Measurements from ENCODE around the gene PIK3R2. TPM values are rescaled to one million over a fixed set of nuclear protein-coding genes. Genes with fewer than 3 reads are reported as not detected.

The PIK3R2 gene
- polyA plus RNA-seq, 1 donor from 2014 or later, result 14.8 TPM

DNA sequence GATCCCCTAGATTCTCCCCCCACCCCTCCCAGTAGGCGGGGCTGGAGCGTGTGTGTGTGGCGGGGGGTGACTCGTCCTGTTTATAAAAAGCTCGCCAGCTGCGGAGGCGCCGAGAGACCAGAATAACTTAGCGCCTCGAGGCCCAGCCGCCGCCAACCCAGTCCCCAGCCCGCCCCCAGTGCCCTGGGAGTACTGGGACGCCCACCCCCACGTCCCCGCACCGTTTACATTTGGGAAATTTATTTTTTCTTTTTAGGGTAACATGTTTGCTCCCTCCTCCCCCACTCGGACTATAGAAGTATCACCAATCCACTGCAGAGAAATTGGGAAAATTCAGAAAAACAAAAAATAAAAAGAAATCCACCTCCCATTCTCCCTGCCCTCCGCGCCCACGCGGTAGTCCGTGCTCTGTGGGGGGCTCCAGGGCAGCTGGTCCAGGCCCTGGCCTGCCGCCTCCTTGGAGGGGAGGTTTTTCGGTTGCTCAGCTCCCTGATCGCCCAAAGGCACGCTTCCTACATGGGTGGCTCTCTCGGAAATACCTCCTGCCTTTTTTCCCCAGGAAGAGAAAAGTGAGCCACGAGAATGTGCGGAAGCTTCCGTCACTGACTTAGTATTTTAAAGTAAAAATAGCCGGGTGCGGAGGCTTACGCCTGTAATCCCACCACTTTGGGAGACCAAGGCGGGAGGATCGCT is 52.4 kb downstream of the PIK3R2 start:
- H3K36me3 ChIP-seq (ENCODE audit: insufficient read depth, low read length), result no peaks in the 10 kb centered on the region
- H3K4me3 ChIP-seq (ENCODE audit: low read length), result peak overlapping the region; percentile 92
- peak overlapping the region; percentile 86 for H3K9ac ChIP-seq (ENCODE audit: low read length)
- H3K9me3 ChIP-seq (ENCODE audit: low read length), result no peaks in the 10 kb centered on the region
- peak; percentile 17 for TF ChIP-seq TAF1 (IDR thresholded peaks at IDR 0.05; ENCODE audit: low read depth)
- no peak for TF ChIP-seq EP300 (conservative IDR thresholded peaks at IDR 0.05; ENCODE audit: poor library complexity, severe bottlenecking)
- H3K79me2 ChIP-seq (replicated peaks; ENCODE audit: insufficient read depth, low read length), result peaks cover 16% of the 10 kb centered on the region
- peaks cover 3% of the 10 kb centered on the region for H3F3A ChIP-seq (ENCODE audit: insufficient read depth, low read length, poor library complexity, severe bottlenecking)
- no peaks in the 10 kb centered on the region for H3K27me3 ChIP-seq (ENCODE audit: insufficient read depth, low read depth, low read length)
- H4K20me1 ChIP-seq (ENCODE audit: insufficient read depth), result no peaks in the 10 kb centered on the region
- peak overlapping the region; percentile 64 for H3K4me2 ChIP-seq (ENCODE audit: low read length)
- peak overlapping the region; percentile 94 for H3K27ac ChIP-seq (ENCODE audit: low read length)
- H2AFZ ChIP-seq (ENCODE audit: low read depth, low read length), result no peak overlapping the region
- H3K9me2 ChIP-seq (ENCODE audit: insufficient read depth, low read length), result no peaks in the 10 kb centered on the region

DNA sequence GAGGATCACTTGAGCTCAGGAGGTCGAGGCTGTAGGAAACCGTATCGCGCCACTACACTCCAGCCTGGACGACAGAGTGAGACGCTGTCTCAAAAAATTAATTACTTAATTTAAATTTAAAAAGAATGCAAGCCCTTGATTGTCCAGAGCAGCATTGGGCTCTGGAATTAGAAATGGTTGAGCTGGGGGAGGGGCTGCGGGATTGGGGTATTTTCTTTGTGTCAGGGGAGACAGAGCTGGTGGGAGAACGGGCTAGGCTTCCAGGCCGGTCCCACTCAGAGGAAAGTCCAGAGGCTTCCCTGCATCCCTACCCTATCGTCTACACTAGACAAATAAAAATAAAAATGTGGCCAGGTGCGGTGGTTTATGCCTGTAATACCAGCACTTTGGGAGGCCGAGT is 53.1 kb downstream of the PIK3R2 start:
- Histone ChIP-seq H3K9ac (ENCODE audit: low read length) (no peak overlapping the region), H3K27me3 (ENCODE audit: insufficient read depth, low read depth, low read length) (no peaks in the 10 kb centered on the region), H4K20me1 (ENCODE audit: insufficient read depth) (no peaks in the 10 kb centered on the region), H3K36me3 (ENCODE audit: insufficient read depth, low read length) (no peaks in the 10 kb centered on the region), H3K79me2 (replicated peaks; ENCODE audit: insufficient read depth, low read length) (peaks cover 16% of the 10 kb centered on the region), H3F3A (ENCODE audit: insufficient read depth, low read length, poor library complexity, severe bottlenecking) (peaks cover 3% of the 10 kb centered on the region), H3K4me3 (ENCODE audit: low read length) (no peak overlapping the region), H3K9me2 (ENCODE audit: insufficient read depth, low read length) (no peaks in the 10 kb centered on the region), H3K27ac (ENCODE audit: low read length) (no peak overlapping the region), H3K4me2 (ENCODE audit: low read length) (no peak overlapping the region), H2AFZ (ENCODE audit: low read depth, low read length) (no peak overlapping the region), H3K9me3 (ENCODE audit: low read length) (no peaks in the 10 kb centered on the region)
- TF ChIP-seq RAD21 (conservative IDR thresholded peaks at IDR 0.05) (no peak), SMC3 (conservative IDR thresholded peaks at IDR 0.05; ENCODE audit: poor library complexity) (no peak), EZH2 (IDR thresholded peaks at IDR 0.05; ENCODE audit: borderline replicate concordance, insufficient read depth, low read length, poor library complexity, severe bottlenecking) (no peak), TAF1 (IDR thresholded peaks at IDR 0.05; ENCODE audit: low read depth) (no peak), EP300 (conservative IDR thresholded peaks at IDR 0.05; ENCODE audit: poor library complexity, severe bottlenecking) (no peak), MXI1 (conservative IDR thresholded peaks at IDR 0.05; ENCODE audit: poor library complexity, severe bottlenecking) (no peak), POLR2AphosphoS5 (IDR thresholded peaks at IDR 0.05) (no peak)
- TF ChIP-seq, protein P1, sequence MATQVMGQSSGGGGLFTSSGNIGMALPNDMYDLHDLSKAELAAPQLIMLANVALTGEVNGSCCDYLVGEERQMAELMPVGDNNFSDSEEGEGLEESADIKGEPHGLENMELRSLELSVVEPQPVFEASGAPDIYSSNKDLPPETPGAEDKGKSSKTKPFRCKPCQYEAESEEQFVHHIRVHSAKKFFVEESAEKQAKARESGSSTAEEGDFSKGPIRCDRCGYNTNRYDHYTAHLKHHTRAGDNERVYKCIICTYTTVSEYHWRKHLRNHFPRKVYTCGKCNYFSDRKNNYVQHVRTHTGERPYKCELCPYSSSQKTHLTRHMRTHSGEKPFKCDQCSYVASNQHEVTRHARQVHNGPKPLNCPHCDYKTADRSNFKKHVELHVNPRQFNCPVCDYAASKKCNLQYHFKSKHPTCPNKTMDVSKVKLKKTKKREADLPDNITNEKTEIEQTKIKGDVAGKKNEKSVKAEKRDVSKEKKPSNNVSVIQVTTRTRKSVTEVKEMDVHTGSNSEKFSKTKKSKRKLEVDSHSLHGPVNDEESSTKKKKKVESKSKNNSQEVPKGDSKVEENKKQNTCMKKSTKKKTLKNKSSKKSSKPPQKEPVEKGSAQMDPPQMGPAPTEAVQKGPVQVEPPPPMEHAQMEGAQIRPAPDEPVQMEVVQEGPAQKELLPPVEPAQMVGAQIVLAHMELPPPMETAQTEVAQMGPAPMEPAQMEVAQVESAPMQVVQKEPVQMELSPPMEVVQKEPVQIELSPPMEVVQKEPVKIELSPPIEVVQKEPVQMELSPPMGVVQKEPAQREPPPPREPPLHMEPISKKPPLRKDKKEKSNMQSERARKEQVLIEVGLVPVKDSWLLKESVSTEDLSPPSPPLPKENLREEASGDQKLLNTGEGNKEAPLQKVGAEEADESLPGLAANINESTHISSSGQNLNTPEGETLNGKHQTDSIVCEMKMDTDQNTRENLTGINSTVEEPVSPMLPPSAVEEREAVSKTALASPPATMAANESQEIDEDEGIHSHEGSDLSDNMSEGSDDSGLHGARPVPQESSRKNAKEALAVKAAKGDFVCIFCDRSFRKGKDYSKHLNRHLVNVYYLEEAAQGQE (IDR thresholded peaks at IDR 0.05; ENCODE audit: borderline replicate concordance), result no peak
- TF ChIP-seq, protein P2, sequence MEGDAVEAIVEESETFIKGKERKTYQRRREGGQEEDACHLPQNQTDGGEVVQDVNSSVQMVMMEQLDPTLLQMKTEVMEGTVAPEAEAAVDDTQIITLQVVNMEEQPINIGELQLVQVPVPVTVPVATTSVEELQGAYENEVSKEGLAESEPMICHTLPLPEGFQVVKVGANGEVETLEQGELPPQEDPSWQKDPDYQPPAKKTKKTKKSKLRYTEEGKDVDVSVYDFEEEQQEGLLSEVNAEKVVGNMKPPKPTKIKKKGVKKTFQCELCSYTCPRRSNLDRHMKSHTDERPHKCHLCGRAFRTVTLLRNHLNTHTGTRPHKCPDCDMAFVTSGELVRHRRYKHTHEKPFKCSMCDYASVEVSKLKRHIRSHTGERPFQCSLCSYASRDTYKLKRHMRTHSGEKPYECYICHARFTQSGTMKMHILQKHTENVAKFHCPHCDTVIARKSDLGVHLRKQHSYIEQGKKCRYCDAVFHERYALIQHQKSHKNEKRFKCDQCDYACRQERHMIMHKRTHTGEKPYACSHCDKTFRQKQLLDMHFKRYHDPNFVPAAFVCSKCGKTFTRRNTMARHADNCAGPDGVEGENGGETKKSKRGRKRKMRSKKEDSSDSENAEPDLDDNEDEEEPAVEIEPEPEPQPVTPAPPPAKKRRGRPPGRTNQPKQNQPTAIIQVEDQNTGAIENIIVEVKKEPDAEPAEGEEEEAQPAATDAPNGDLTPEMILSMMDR (IDR thresholded peaks at IDR 0.05; ENCODE audit: poor library complexity, severe bottlenecking), result no peak

All from neural cell (in vitro differentiated cells).